ENCODE results near the gene NDUFV3. TPM values are rescaled to one million over a fixed set of nuclear protein-coding genes. Genes with fewer than 3 reads are reported as not detected.

NDUFV3 gene
- total and polyA plus RNA-seq, 2 experiments from 2014 or later = 31.9 to 36.3 TPM

GRCh38 chr21:42850866-42851391, 42.2 kb upstream of the NDUFV3 start:
- WGBS (ENCODE audit: low lambda C conversion rate, missing lambda C conversion rate) = 96% methylated on average over 21 of the region's 21 CpGs
- no peaks in the 10 kb centered on the region for H3K4me1 ChIP-seq (ENCODE audit: insufficient read depth)
- H3K36me3 ChIP-seq (replicated peaks; ENCODE audit: insufficient read depth, low read depth) = no peaks in the 10 kb centered on the region
- no peak for TF ChIP-seq EZH2 (IDR thresholded peaks at IDR 0.05; ENCODE audit: borderline replicate concordance)
- no peak for TF ChIP-seq EZH2phosphoT487 (IDR thresholded peaks at IDR 0.05; ENCODE audit: low read depth, severe bottlenecking, unreplicated experiment)
- TF ChIP-seq CTCF (IDR thresholded peaks at IDR 0.05; ENCODE audit: poor library complexity) = no peak
- H4K20me1 ChIP-seq (ENCODE audit: insufficient read depth, poor library complexity, severe bottlenecking) = no peaks in the 10 kb centered on the region
- DNase-seq (ENCODE audit: low spot score) = no peak
- H3K9me2 ChIP-seq (replicated peaks; ENCODE audit: insufficient read depth) = no peaks in the 10 kb centered on the region
- no peak overlapping the region for H3K4me2 ChIP-seq
- H2AFZ ChIP-seq = no peak overlapping the region
- no peaks in the 10 kb centered on the region for H3K9me3 ChIP-seq (ENCODE audit: low read depth)
- no peaks in the 10 kb centered on the region for H3K27me3 ChIP-seq
- no peaks in the 10 kb centered on the region for H3K79me2 ChIP-seq
- no peak overlapping the region for H3K27ac ChIP-seq
- H3K4me3 ChIP-seq = no peak overlapping the region

- no peaks in the 10 kb centered on the region for H3K4me1 ChIP-seq (ENCODE audit: insufficient read depth)
- WGBS (ENCODE audit: low lambda C conversion rate, missing lambda C conversion rate) = 89% methylated on average over 19 of the region's 19 CpGs
- H4K20me1 ChIP-seq (ENCODE audit: insufficient read depth, poor library complexity, severe bottlenecking) = no peaks in the 10 kb centered on the region
- TF ChIP-seq CTCF (IDR thresholded peaks at IDR 0.05; ENCODE audit: poor library complexity) (no peak), EZH2 (IDR thresholded peaks at IDR 0.05; ENCODE audit: borderline replicate concordance) (no peak), EZH2phosphoT487 (IDR thresholded peaks at IDR 0.05; ENCODE audit: low read depth, severe bottlenecking, unreplicated experiment) (no peak)
- H3K9me2 ChIP-seq (replicated peaks; ENCODE audit: insufficient read depth) = no peaks in the 10 kb centered on the region
- DNase-seq (ENCODE audit: low spot score) = no peak
- H3K4me3 ChIP-seq = no peak overlapping the region
- H3K4me2 ChIP-seq = no peak overlapping the region
- H2AFZ ChIP-seq = no peak overlapping the region
- H3K27me3 ChIP-seq = no peaks in the 10 kb centered on the region
- H3K79me2 ChIP-seq = no peaks in the 10 kb centered on the region
- no peaks in the 10 kb centered on the region for H3K9me3 ChIP-seq (ENCODE audit: low read depth)
- H3K36me3 ChIP-seq (replicated peaks; ENCODE audit: insufficient read depth, low read depth) = no peaks in the 10 kb centered on the region
- no peak overlapping the region for H3K27ac ChIP-seq
These were observed 41.1 kb upstream of the NDUFV3 start for GRCh38 chr21:42851812-42852665.

- H3K4me1 ChIP-seq (ENCODE audit: insufficient read depth) = no peaks in the 10 kb centered on the region
- 98% methylated on average over 20 of the region's 20 CpGs for WGBS (ENCODE audit: low lambda C conversion rate, missing lambda C conversion rate)
- no peak overlapping the region for H2AFZ ChIP-seq
- no peaks in the 10 kb centered on the region for H3K9me2 ChIP-seq (replicated peaks; ENCODE audit: insufficient read depth)
- no peak overlapping the region for H3K4me3 ChIP-seq
- H3K27me3 ChIP-seq = no peaks in the 10 kb centered on the region
- no peak for DNase-seq (ENCODE audit: low spot score)
- no peak overlapping the region for H3K27ac ChIP-seq
- H3K79me2 ChIP-seq = no peaks in the 10 kb centered on the region
- no peaks in the 10 kb centered on the region for H4K20me1 ChIP-seq (ENCODE audit: insufficient read depth, poor library complexity, severe bottlenecking)
- no peaks in the 10 kb centered on the region for H3K9me3 ChIP-seq (ENCODE audit: low read depth)
- no peak overlapping the region for H3K4me2 ChIP-seq
- no peak for TF ChIP-seq EZH2phosphoT487 (IDR thresholded peaks at IDR 0.05; ENCODE audit: low read depth, severe bottlenecking, unreplicated experiment)
- no peaks in the 10 kb centered on the region for H3K36me3 ChIP-seq (replicated peaks; ENCODE audit: insufficient read depth, low read depth)
These were observed 40.1 kb upstream of the NDUFV3 start for GRCh38 chr21:42852925-42853570.

- H3K36me3 ChIP-seq (replicated peaks; ENCODE audit: insufficient read depth, low read depth) = no peaks in the 10 kb centered on the region
- TF ChIP-seq CTCF (IDR thresholded peaks at IDR 0.05; ENCODE audit: poor library complexity) = no peak
- TF ChIP-seq EZH2 (IDR thresholded peaks at IDR 0.05; ENCODE audit: borderline replicate concordance) = no peak
- no peak for TF ChIP-seq EZH2phosphoT487 (IDR thresholded peaks at IDR 0.05; ENCODE audit: low read depth, severe bottlenecking, unreplicated experiment)
- no peaks in the 10 kb centered on the region for H3K79me2 ChIP-seq
- no peak overlapping the region for H3K27ac ChIP-seq
- H3K9me2 ChIP-seq (replicated peaks; ENCODE audit: insufficient read depth) = no peaks in the 10 kb centered on the region
- no peak for DNase-seq (ENCODE audit: low spot score)
- H3K4me2 ChIP-seq = no peak overlapping the region
- H2AFZ ChIP-seq = no peak overlapping the region
- H3K27me3 ChIP-seq = no peaks in the 10 kb centered on the region
- no peaks in the 10 kb centered on the region for H3K9me3 ChIP-seq (ENCODE audit: low read depth)
- no peaks in the 10 kb centered on the region for H4K20me1 ChIP-seq (ENCODE audit: insufficient read depth, poor library complexity, severe bottlenecking)
- no peaks in the 10 kb centered on the region for H3K4me1 ChIP-seq (ENCODE audit: insufficient read depth)
- H3K4me3 ChIP-seq = no peak overlapping the region
- whole genome bisulfite sequencing (ENCODE audit: low lambda C conversion rate, missing lambda C conversion rate) = 97% methylated on average over 18 of the region's 20 CpGs
These were observed 39.5 kb upstream of the NDUFV3 start for GRCh38 chr21:42853621-42854020.

All from hepatocyte (in vitro differentiated cells).